ENCODE results near the gene TNS1. TPM values are rescaled to one million over a fixed set of nuclear protein-coding genes. Genes with fewer than 3 reads are reported as not detected.

Gene TNS1
- total RNA-seq, 1 donor from 2014 or later, result 505 TPM

DNA sequence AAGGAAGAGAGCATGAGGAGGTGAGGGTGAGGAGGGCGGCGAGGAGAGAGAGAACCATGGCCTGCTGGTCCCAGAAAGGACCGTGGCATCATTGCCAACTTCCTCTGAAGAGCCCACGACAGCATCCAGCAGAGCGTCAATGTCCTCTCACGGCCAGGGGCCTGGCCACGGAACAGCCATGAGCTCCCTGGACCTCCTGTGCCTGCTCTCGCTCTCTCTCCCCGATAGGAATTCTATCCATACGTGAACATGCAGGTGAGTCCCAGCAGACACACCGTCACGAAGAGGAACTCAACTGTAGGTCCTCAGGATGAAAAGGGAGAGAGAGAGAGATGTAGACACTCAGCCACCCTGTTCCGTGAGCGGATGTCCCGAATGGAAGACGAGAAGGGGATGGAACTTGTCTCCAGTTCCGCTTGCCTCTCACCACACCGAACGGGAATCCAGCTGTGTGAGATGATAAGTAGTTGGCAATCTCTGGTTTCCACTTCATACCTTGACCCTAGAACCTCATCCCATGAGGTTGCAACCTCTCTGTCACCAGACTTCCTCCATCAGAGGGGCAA, 107.6 kb downstream of the TNS1 start:
- no peak overlapping the region for H3K27ac ChIP-seq
- no peaks in the 10 kb centered on the region for H3K9me3 ChIP-seq
- no peak for DNase-seq
- H3K4me3 ChIP-seq, result no peak overlapping the region
- H3K36me3 ChIP-seq, result peaks cover 98% of the 10 kb centered on the region
- H3K27me3 ChIP-seq (ENCODE audit: low read depth), result no peaks in the 10 kb centered on the region
- TF ChIP-seq, protein P1, sequence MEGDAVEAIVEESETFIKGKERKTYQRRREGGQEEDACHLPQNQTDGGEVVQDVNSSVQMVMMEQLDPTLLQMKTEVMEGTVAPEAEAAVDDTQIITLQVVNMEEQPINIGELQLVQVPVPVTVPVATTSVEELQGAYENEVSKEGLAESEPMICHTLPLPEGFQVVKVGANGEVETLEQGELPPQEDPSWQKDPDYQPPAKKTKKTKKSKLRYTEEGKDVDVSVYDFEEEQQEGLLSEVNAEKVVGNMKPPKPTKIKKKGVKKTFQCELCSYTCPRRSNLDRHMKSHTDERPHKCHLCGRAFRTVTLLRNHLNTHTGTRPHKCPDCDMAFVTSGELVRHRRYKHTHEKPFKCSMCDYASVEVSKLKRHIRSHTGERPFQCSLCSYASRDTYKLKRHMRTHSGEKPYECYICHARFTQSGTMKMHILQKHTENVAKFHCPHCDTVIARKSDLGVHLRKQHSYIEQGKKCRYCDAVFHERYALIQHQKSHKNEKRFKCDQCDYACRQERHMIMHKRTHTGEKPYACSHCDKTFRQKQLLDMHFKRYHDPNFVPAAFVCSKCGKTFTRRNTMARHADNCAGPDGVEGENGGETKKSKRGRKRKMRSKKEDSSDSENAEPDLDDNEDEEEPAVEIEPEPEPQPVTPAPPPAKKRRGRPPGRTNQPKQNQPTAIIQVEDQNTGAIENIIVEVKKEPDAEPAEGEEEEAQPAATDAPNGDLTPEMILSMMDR (IDR thresholded peaks at IDR 0.05), result no peak
- no peak for ATAC-seq
- intact Hi-C loops (cut with DNase I), result no loop called here
- H3K4me1 ChIP-seq, result peaks cover 81% of the 10 kb centered on the region

DNA sequence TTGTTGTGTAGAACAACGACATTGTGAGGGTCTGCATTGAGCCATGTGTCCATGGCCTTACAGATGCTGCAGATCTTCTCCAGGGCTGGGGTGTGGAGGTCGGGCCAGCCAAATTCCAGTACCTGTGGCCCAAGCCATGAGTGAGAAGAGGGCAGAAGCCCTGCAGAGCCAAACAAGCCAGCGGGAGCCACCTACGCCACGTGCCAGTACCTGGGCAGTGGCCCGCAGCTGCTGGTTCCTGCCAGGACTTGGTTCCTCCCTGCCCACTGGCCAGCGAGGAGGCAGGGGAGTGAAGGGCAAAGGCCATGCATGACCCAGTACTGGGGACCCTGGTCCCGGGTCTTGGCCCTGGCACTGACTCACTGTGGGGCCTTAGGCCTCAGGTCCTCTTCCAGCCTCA, 109.4 kb downstream of the TNS1 start:
- TF ChIP-seq, protein P1 (IDR thresholded peaks at IDR 0.05), result no peak
- no peaks in the 10 kb centered on the region for H3K27me3 ChIP-seq (ENCODE audit: low read depth)
- no peak for ATAC-seq
- no peaks in the 10 kb centered on the region for H3K9me3 ChIP-seq
- H3K4me3 ChIP-seq, result no peak overlapping the region
- H3K36me3 ChIP-seq, result peaks cover 100% of the 10 kb centered on the region
- DNase-seq, result no peak
- intact Hi-C loops (cut with DNase I), result no loop called here
- peaks cover 81% of the 10 kb centered on the region for H3K4me1 ChIP-seq
- H3K27ac ChIP-seq, result peak overlapping the region; percentile 54

DNA sequence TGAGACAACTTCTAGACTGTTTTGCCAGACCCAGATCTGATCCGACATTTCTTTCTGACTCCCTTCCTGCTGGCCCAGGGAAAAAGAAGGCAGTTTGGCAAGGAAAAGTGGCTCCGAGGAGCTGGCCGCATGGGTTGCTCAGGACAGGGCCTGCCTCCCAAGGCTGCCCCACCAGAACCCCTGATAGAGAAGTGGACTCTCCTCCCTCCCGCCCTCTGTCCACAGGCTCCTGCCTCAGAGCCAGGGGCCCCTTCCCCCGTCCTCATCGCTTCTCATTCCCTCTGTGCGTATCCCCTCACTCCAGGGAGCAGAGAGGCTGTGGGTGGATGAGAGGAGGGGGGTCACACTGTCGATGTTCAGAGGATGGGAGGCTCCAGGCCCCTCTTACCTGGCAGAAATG, 110.2 kb downstream of the TNS1 start:
- no peak overlapping the region for H3K4me3 ChIP-seq
- peaks cover 100% of the 10 kb centered on the region for H3K36me3 ChIP-seq
- ATAC-seq, result no peak
- TF ChIP-seq, protein P1 (IDR thresholded peaks at IDR 0.05), result no peak
- no peak for DNase-seq
- no peaks in the 10 kb centered on the region for H3K9me3 ChIP-seq
- no peaks in the 10 kb centered on the region for H3K27me3 ChIP-seq (ENCODE audit: low read depth)
- peaks cover 81% of the 10 kb centered on the region for H3K4me1 ChIP-seq
- peak overlapping the region; percentile 54 for H3K27ac ChIP-seq
- intact Hi-C loops (cut with DNase I), result no loop called here

DNA sequence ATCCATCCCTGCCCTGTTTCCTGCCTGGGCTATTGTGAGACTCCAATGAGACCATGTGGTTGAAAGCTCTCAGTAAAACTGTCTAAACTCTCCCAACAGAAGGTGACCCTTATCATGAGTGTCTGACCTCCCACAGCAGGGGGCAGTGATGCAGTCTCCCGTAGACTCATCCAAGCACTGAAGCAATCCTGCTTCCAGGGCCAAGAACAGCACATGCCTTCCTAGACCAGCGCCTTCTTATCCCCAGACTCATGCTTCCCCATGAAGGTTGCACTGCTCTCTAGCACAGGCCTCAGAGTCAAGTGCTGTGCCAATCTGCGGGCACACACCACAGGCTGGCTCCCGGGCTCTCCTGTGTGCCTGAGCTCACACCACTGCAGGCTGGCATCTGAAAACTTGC, 112.3 kb downstream of the TNS1 start:
- H3K4me3 ChIP-seq, result no peak overlapping the region
- peak overlapping the region; percentile 12 for H3K27ac ChIP-seq
- intact Hi-C loops (cut with DNase I), result no loop called here
- H3K36me3 ChIP-seq, result peaks cover 100% of the 10 kb centered on the region
- no peaks in the 10 kb centered on the region for H3K9me3 ChIP-seq
- H3K4me1 ChIP-seq, result peaks cover 83% of the 10 kb centered on the region
- no peaks in the 10 kb centered on the region for H3K27me3 ChIP-seq (ENCODE audit: low read depth)
- no peak for DNase-seq
- TF ChIP-seq, protein P1 (IDR thresholded peaks at IDR 0.05), result peak; percentile 23
- peak; percentile 5 to 29 for ATAC-seq

DNA sequence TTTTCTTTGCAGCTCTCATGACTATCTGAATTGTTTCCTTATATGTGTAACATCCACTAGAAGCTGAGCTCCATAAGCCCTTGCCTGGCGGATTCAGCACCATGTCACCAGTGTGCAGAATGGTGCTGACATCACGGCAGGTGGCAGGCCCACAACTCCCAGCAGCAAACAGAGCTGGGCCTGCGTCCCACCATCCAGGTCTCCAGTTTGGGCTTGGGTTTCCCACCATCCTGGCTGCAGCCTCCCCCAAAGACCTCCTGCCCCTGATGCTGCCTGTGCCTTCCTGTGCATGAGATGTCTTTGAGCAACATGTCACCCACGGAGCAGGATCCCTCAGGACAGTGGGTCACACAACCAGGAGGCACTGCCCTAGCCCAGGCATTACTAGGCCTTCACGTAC, 113.1 kb downstream of the TNS1 start:
- no peaks in the 10 kb centered on the region for H3K9me3 ChIP-seq
- no peak overlapping the region for H3K4me3 ChIP-seq
- intact Hi-C loops (cut with DNase I), result no loop called here
- H3K4me1 ChIP-seq, result peaks cover 84% of the 10 kb centered on the region
- DNase-seq (no peak), ATAC-seq (no peak)
- H3K36me3 ChIP-seq, result peaks cover 100% of the 10 kb centered on the region
- no peaks in the 10 kb centered on the region for H3K27me3 ChIP-seq (ENCODE audit: low read depth)
- TF ChIP-seq, protein P1 (IDR thresholded peaks at IDR 0.05), result no peak
- no peak overlapping the region for H3K27ac ChIP-seq
